ENCODE data around the gene EFEMP2. TPM values are rescaled to one million over a fixed set of nuclear protein-coding genes. Genes with fewer than 3 reads are reported as not detected.
A peak's percentile ranks its signal among the peaks of the same experiment; 100 is the strongest.

The EFEMP2 gene
- total RNA-seq, 1 experiment from 2014 or later: 1.4 TPM

DNA sequence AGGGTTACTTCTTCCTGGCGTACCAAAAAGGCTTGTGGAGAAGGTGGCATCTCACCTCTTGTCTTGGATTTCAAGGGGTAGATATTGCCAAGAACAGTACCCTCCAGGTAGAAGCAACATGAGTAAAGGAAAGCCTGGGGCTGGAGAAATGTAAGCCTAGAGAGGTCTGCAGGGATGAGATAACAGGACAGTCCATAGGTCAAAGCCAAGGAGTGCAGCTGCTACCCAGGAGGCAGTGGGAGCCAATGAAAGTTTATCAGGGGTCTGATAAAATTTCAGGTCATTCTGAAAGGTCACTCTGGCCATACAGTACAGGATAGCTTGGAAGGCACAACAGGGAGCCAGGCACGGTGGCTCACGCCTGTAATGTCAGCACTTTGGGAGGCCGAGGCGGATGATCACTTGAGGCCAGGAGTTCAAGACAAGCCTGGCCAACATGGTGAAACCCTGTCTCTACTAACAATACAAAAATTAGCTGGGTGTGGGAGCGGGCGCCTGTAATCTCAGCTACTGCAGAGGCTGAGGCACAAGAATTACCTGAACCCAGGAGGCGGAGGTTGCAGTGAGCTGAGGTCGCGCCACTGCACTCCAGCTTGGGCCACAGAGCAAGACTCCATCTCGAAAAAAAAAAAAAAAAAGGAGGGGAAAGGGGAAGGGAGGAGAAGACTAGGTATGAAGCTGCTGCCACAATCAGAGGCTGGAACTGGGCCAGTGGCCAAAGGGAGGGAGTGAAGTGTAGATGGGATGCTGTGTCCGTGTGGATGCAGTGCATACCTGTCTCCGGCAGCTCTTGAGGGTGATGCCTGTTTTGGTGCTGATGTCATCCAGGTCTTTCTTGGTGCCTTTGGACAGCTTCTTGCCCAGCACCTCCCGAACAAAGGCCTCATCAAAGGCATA is 14.5 kb upstream of the EFEMP2 start:
- peak overlapping the region; percentile 68 for H3K4me3 ChIP-seq (ENCODE audit: low read depth, low read length)
- Mint-ChIP-seq H3K36me3 (ENCODE audit: insufficient read depth, unreplicated experiment) (peaks cover 52% of the 10 kb centered on the region), H3K4me3 (ENCODE audit: unreplicated experiment) (peak overlapping the region; percentile 82), H3K27me3 (ENCODE audit: insufficient read depth, unreplicated experiment) (no peaks in the 10 kb centered on the region), H3K27ac (ENCODE audit: unreplicated experiment) (peak overlapping the region; percentile 69), H3K9me3 (ENCODE audit: unreplicated experiment) (no peaks in the 10 kb centered on the region), H3K4me1 (ENCODE audit: low read depth, unreplicated experiment) (peaks cover 24% of the 10 kb centered on the region)
- peaks cover 4% of the 10 kb centered on the region for H3K36me3 ChIP-seq (ENCODE audit: control insufficient read depth, insufficient read depth, low read length)
- POLR2A ChIA-PET: interaction anchor here (1.6 to 3.1 kb wide), 2 partner anchors 28 to 34 kb away, joined by 7 to 43 read pairs; partner anchors contain the start of genes CFL1 and MUS81
- no peak for DNase-seq
- H3K4me1 ChIP-seq: peaks cover 31% of the 10 kb centered on the region
- H3K9me3 ChIP-seq: no peaks in the 10 kb centered on the region
- BruUV-seq (replicated peaks): no TSS peak
- intact Hi-C loops (cut with micrococcal nuclease; ENCODE audit: unreplicated experiment): no loop called here
- H3K27me3 ChIP-seq (replicated peaks; ENCODE audit: control insufficient read depth, insufficient read depth, low read length): no peaks in the 10 kb centered on the region
- CTCF ChIA-PET: interaction anchor here (0.7 to 7.8 kb wide), 9 partner anchors 15 to 402 kb away, joined by 3 to 241 read pairs (median 8); partner anchors contain the start of genes AP5B1, CFL1, FOSL1 and KAT5
- TF ChIP-seq, protein P1, sequence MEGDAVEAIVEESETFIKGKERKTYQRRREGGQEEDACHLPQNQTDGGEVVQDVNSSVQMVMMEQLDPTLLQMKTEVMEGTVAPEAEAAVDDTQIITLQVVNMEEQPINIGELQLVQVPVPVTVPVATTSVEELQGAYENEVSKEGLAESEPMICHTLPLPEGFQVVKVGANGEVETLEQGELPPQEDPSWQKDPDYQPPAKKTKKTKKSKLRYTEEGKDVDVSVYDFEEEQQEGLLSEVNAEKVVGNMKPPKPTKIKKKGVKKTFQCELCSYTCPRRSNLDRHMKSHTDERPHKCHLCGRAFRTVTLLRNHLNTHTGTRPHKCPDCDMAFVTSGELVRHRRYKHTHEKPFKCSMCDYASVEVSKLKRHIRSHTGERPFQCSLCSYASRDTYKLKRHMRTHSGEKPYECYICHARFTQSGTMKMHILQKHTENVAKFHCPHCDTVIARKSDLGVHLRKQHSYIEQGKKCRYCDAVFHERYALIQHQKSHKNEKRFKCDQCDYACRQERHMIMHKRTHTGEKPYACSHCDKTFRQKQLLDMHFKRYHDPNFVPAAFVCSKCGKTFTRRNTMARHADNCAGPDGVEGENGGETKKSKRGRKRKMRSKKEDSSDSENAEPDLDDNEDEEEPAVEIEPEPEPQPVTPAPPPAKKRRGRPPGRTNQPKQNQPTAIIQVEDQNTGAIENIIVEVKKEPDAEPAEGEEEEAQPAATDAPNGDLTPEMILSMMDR (IDR thresholded peaks at IDR 0.05; ENCODE audit: insufficient read depth in 1 of 2, low read depth in 1 of 2, low read length in 1 of 2, severe bottlenecking in 1 of 2, unreplicated experiment in 1 of 2): no peak

DNA sequence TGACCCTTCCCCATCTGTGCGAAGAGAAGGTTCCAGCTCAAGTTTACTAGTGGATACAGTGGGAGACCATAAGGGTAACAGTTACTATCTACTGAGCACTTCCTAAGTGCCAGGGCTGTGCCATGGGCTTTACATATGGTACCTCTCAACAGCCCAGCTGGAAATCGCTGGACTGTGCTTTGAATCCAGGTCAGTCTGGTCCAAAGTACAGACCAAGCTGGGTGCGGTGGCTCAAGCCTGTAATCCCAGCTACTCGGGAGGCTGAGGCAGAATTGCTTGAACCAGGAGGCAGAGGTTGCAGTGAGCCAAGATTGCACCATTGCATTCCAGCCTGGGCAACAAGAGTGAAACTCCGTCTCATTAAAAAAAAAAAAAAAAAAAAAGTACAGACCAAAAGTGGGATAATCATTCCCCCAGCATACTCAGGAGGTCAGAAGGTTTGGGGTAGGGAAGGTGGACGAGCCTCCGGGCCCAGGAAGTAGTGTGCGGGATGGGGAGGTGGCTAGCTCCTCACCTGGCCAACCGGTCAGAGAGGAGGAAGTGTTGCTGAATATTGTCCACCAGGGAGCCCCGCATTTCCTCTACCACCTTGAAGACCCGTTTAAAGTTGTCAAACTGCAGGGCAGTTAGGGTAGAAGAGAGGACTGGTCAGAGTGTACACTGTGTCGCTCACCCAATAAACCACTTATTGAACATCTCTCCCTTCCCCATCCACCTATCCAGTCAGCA is 13.4 kb upstream of the EFEMP2 start:
- ChIA-PET CTCF (interaction anchor here (0.9 to 7.8 kb wide), 7 partner anchors 14 to 174 kb away, joined by 3 to 241 read pairs (median 11); partner anchors contain the start of genes CFL1, FOSL1, KAT5 and MUS81), POLR2A (interaction anchor here (0.7 to 3.1 kb wide), 2 partner anchors 27 to 36 kb away, joined by 3 to 43 read pairs; partner anchors contain the start of genes CFL1 and MUS81)
- peaks cover 25% of the 10 kb centered on the region for H3K4me1 ChIP-seq
- Mint-ChIP-seq H3K9me3 (ENCODE audit: unreplicated experiment) (no peaks in the 10 kb centered on the region), H3K4me3 (ENCODE audit: unreplicated experiment) (peak overlapping the region; percentile 82), H3K36me3 (ENCODE audit: insufficient read depth, unreplicated experiment) (peaks cover 52% of the 10 kb centered on the region), H3K4me1 (ENCODE audit: low read depth, unreplicated experiment) (peaks cover 23% of the 10 kb centered on the region), H3K27me3 (ENCODE audit: insufficient read depth, unreplicated experiment) (no peaks in the 10 kb centered on the region), H3K27ac (ENCODE audit: unreplicated experiment) (no peak overlapping the region)
- H3K36me3 ChIP-seq (ENCODE audit: control insufficient read depth, insufficient read depth, low read length): peaks cover 4% of the 10 kb centered on the region
- no peak overlapping the region for H3K4me3 ChIP-seq (ENCODE audit: low read depth, low read length)
- H3K9me3 ChIP-seq: no peaks in the 10 kb centered on the region
- H3K27me3 ChIP-seq (replicated peaks; ENCODE audit: control insufficient read depth, insufficient read depth, low read length): no peaks in the 10 kb centered on the region
- no TSS peak for BruUV-seq (replicated peaks)
- TF ChIP-seq, protein P1 (IDR thresholded peaks at IDR 0.05; ENCODE audit: insufficient read depth in 1 of 2, low read depth in 1 of 2, low read length in 1 of 2, severe bottlenecking in 1 of 2, unreplicated experiment in 1 of 2): no peak
- DNase-seq: no peak
- intact Hi-C loops (cut with micrococcal nuclease; ENCODE audit: unreplicated experiment): no loop called here

DNA sequence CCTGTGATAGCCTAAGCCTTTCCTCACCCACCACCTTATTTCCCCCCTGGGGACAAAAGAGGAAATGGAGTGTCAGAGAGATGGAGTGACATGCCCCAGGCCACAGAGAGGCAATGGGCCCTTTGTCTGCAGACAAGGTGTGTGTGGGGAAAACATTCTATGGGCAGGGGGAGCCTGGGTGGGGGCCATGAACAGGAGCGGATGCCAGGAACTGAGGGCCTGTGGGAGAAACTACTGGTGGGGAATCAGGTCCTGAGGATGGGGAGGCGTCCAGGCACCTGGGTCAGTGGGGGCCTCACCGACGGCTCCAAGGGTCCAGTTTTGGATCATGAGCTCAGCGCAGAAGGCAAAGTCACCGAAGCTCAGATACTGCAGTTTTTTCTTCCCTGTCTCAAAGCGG is 12.6 kb upstream of the EFEMP2 start:
- TF ChIP-seq, protein P1 (IDR thresholded peaks at IDR 0.05; ENCODE audit: insufficient read depth in 1 of 2, low read depth in 1 of 2, low read length in 1 of 2, severe bottlenecking in 1 of 2, unreplicated experiment in 1 of 2): no peak
- no peaks in the 10 kb centered on the region for H3K27me3 ChIP-seq (replicated peaks; ENCODE audit: control insufficient read depth, insufficient read depth, low read length)
- peaks cover 4% of the 10 kb centered on the region for H3K36me3 ChIP-seq (ENCODE audit: control insufficient read depth, insufficient read depth, low read length)
- ChIA-PET POLR2A (no interaction called here), CTCF (interaction anchor here (0.6 to 7.8 kb wide), 34 partner anchors 11 to 428 kb away, joined by 3 to 241 read pairs (median 4); partner anchors contain the start of genes BANF1, CFL1, EIF1AD and FOSL1)
- H3K4me3 ChIP-seq (ENCODE audit: low read depth, low read length): no peak overlapping the region
- no peak for DNase-seq
- Mint-ChIP-seq H3K4me1 (ENCODE audit: low read depth, unreplicated experiment) (peaks cover 23% of the 10 kb centered on the region), H3K27ac (ENCODE audit: unreplicated experiment) (no peak overlapping the region), H3K4me3 (ENCODE audit: unreplicated experiment) (no peak overlapping the region), H3K27me3 (ENCODE audit: insufficient read depth, unreplicated experiment) (no peaks in the 10 kb centered on the region), H3K36me3 (ENCODE audit: insufficient read depth, unreplicated experiment) (peaks cover 46% of the 10 kb centered on the region), H3K9me3 (ENCODE audit: unreplicated experiment) (no peaks in the 10 kb centered on the region)
- BruUV-seq (replicated peaks): no TSS peak
- intact Hi-C loops (cut with micrococcal nuclease; ENCODE audit: unreplicated experiment): no loop called here
- H3K9me3 ChIP-seq: no peaks in the 10 kb centered on the region
- H3K4me1 ChIP-seq: peaks cover 25% of the 10 kb centered on the region
